ENCODE measurements around the gene WNT8B.

The WNT8B gene

GRCh38 chr10:100515612-100516011, 52.8 kb downstream of the WNT8B start:
- no peak overlapping the region for H3K4me3 ChIP-seq (ENCODE audit: low read depth, low read length)
- DNase-seq (ENCODE audit: low read depth): no peak
- TF ChIP-seq, protein P1, sequence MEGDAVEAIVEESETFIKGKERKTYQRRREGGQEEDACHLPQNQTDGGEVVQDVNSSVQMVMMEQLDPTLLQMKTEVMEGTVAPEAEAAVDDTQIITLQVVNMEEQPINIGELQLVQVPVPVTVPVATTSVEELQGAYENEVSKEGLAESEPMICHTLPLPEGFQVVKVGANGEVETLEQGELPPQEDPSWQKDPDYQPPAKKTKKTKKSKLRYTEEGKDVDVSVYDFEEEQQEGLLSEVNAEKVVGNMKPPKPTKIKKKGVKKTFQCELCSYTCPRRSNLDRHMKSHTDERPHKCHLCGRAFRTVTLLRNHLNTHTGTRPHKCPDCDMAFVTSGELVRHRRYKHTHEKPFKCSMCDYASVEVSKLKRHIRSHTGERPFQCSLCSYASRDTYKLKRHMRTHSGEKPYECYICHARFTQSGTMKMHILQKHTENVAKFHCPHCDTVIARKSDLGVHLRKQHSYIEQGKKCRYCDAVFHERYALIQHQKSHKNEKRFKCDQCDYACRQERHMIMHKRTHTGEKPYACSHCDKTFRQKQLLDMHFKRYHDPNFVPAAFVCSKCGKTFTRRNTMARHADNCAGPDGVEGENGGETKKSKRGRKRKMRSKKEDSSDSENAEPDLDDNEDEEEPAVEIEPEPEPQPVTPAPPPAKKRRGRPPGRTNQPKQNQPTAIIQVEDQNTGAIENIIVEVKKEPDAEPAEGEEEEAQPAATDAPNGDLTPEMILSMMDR (IDR thresholded peaks at IDR 0.05; ENCODE audit: low read depth, low read length, missing control alignments): no peak

DNA sequence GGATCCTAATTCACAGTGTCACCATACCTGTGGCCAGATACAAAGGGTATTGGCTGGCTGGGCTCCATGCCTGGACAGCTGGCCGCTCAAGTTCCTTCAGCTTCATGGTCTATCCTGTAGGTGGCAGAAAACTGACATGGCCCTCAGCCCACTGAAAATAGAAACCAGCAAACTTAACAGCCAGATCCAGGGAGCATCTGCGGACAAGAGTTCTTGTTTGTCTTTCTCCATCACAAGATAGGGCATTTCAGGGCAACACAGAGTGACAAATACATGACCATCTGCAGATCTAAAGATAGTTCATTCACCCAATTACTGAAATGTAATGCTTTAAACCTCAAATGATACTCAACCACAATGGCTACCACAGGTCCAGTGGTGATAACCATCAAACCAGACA, 54.0 kb downstream of the WNT8B start:
- no peak for DNase-seq (ENCODE audit: low read depth)
- H3K4me3 ChIP-seq (ENCODE audit: low read depth, low read length): no peak overlapping the region
- TF ChIP-seq, protein P1 (IDR thresholded peaks at IDR 0.05; ENCODE audit: low read depth, low read length, missing control alignments): no peak

GRCh38 chr10:100518761-100519241, 56.0 kb downstream of the WNT8B start:
- H3K4me3 ChIP-seq (ENCODE audit: low read depth, low read length): no peak overlapping the region
- DNase-seq (ENCODE audit: low read depth): no peak
- TF ChIP-seq, protein P1 (IDR thresholded peaks at IDR 0.05; ENCODE audit: low read depth, low read length, missing control alignments): peak; percentile 67

DNA sequence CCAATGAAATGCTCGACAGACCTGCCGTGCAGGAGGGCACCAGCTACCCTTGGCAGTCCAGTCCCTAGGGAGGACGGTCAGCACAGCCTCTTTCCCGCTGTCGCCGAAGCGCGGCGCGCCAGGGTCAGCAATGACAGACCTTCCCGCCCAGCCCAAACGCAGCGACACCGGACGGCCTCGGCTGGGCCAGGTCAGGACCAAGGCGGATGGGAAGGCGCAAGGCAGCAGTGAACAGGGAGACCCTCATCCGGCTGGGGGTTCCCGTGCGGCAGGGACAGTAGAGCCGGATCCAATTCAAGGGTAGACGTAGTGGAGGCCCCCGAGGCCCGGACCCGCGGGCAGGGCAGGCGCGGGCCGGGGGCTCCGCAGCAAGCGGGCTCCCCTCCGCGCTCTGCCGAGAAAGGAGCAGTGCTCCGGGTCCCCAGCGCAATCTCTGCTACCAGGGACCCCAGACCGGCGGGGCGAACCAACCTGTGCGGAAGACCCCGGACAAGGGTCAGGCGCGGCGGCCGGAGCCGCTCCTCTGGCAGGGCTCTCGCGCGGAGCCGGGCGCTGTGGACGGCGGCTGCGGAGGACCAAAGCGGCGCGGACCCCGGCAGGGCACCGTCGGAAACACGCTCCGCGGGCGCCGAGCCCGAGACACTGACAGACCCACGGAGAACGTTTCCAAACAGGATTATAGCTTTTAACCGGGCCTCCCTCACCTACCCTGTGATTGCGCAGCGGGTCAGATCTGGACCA, 56.7 kb downstream of the WNT8B start, which contains the start of gene SEC31B:
SEC31B (minus strand) TSS at position 551 of the 741 bp plus-strand sequence. CDS start 2,909 bp downstream, outside the sequence.
- TF ChIP-seq, protein P1 (IDR thresholded peaks at IDR 0.05; ENCODE audit: low read depth, low read length, missing control alignments): no peak
- DNase-seq (ENCODE audit: low read depth): no peak
- no peak within 1 kb of the TSS for H3K4me3 ChIP-seq (ENCODE audit: low read depth, low read length)

DNA sequence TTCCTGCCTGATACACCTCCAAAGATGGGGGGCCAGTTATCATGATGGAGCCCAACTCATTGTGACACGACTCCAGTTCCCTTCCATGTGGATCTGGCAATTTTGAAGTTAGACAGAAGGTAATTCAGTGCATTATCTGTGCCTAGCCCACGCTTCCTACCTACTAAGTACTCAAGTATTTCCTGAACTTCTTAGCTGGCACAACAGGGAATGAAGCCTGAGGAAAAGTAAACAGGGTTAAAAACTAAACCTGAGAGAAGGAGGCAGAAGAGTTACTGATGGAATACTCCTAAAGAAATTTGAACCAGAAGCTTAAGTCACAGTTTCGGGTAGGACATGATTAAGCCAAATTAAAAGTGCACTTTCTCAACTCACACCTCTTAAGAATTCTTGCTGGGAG, 58.0 kb downstream of the WNT8B start:
- H3K4me3 ChIP-seq (ENCODE audit: low read depth, low read length): no peak overlapping the region
- TF ChIP-seq, protein P1 (IDR thresholded peaks at IDR 0.05; ENCODE audit: low read depth, low read length, missing control alignments): no peak
- DNase-seq (ENCODE audit: low read depth): no peak

GRCh38 chr10:100522107-100522801, 59.4 kb downstream of the WNT8B start:
- H3K4me3 ChIP-seq (ENCODE audit: low read depth, low read length): no peak overlapping the region
- TF ChIP-seq, protein P1 (IDR thresholded peaks at IDR 0.05; ENCODE audit: low read depth, low read length, missing control alignments): no peak
- no peak for DNase-seq (ENCODE audit: low read depth)
